ENCODE measurements around the gene CLPTM1.

- TF ChIP-seq CTCF (IDR thresholded peaks at IDR 0.05) (no peak), POLR2A (IDR thresholded peaks at IDR 0.05) (no peak), EP300 (IDR thresholded peaks at IDR 0.05) (no peak), POLR2AphosphoS5 (IDR thresholded peaks at IDR 0.05) (no peak)
These were observed 11.4 kb upstream of the CLPTM1 start for GRCh38 chr19:44943801-44944249.
